Body of pancreas (tissue), 4 donors: ENCODE results near the gene C3orf52.

Source experiments
- CTCF ChIP-seq, 7 experiments: fragments of 450-650 bp in 4 of 7; fragments of 200-600 bp in 3 of 7; sonication (generic) in 3 of 7; IDR thresholded peaks; one replicate each; pipeline ENCODE4 v1.5.1; 2016 to 2019; ENCODE audit warnings: antibody characterized with exemption in 7 of 7
- POLR2A ChIP-seq, 3 donors: fragments of 450-650 bp; IDR thresholded peaks; one replicate each; pipeline ENCODE4 v1.6.1; 2016; ENCODE audit warnings: antibody characterized with exemption in 3 of 3, mild to moderate bottlenecking in 2 of 3

- TF ChIP-seq CTCF (IDR thresholded peaks at IDR 0.05) (peak in 2 of 7 experiments; percentile 1 to 36), POLR2A (IDR thresholded peaks at IDR 0.05) (peak; percentile 98)
Observed at GRCh38 chr3:112086076-112086854, at the start of gene C3orf52.
